ENCODE measurements around the gene ELP4.

DNA sequence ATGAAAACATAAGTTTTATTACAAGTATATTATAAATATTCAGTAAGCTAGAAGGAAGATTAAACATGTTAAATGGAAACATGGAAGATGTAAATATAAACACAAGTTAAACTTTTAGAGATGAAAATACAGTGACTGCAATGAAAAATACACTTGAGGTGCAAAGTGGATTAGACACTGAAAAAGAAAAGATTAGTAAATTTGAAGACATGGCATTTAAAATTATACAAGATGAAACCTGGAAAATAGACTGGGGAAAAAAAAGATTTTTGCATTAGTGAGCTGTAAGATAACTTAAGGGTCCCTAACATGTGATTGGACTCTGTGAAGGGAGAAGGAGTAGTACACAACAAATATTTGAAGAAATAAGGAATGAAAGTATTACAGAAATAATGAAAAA is 33.3 kb downstream of the ELP4 start:
- TF ChIP-seq, protein P1, sequence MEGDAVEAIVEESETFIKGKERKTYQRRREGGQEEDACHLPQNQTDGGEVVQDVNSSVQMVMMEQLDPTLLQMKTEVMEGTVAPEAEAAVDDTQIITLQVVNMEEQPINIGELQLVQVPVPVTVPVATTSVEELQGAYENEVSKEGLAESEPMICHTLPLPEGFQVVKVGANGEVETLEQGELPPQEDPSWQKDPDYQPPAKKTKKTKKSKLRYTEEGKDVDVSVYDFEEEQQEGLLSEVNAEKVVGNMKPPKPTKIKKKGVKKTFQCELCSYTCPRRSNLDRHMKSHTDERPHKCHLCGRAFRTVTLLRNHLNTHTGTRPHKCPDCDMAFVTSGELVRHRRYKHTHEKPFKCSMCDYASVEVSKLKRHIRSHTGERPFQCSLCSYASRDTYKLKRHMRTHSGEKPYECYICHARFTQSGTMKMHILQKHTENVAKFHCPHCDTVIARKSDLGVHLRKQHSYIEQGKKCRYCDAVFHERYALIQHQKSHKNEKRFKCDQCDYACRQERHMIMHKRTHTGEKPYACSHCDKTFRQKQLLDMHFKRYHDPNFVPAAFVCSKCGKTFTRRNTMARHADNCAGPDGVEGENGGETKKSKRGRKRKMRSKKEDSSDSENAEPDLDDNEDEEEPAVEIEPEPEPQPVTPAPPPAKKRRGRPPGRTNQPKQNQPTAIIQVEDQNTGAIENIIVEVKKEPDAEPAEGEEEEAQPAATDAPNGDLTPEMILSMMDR (conservative IDR thresholded peaks at IDR 0.05; ENCODE audit: low read depth in 2 of 2): no peak
- TF ChIP-seq EZH2 (IDR thresholded peaks at IDR 0.05; ENCODE audit: low read depth, unreplicated experiment) (no peak), POLR2AphosphoS5 (IDR thresholded peaks at IDR 0.05; ENCODE audit: low read depth) (no peak), REST (IDR thresholded peaks at IDR 0.05; ENCODE audit: unreplicated experiment) (no peak), ETS1 (IDR thresholded peaks at IDR 0.05) (no peak), ZNF331 (CRISPR knock-in tag; IDR thresholded peaks at IDR 0.05; ENCODE audit: low read depth) (no peak), EZH2phosphoT487 (IDR thresholded peaks at IDR 0.05; ENCODE audit: unreplicated experiment) (no peak), JUNB (IDR thresholded peaks at IDR 0.05; ENCODE audit: unreplicated experiment) (no peak), CREB1 (CRISPR knock-in tag; IDR thresholded peaks at IDR 0.05; ENCODE audit: low read depth) (no peak), NANOG (IDR thresholded peaks at IDR 0.05; ENCODE audit: borderline replicate concordance) (no peak), STAT1 (IDR thresholded peaks at IDR 0.05; ENCODE audit: unreplicated experiment) (no peak), ZNF114 (CRISPR knock-in tag; IDR thresholded peaks at IDR 0.05) (no peak)
- TF ChIP-seq, protein P2, sequence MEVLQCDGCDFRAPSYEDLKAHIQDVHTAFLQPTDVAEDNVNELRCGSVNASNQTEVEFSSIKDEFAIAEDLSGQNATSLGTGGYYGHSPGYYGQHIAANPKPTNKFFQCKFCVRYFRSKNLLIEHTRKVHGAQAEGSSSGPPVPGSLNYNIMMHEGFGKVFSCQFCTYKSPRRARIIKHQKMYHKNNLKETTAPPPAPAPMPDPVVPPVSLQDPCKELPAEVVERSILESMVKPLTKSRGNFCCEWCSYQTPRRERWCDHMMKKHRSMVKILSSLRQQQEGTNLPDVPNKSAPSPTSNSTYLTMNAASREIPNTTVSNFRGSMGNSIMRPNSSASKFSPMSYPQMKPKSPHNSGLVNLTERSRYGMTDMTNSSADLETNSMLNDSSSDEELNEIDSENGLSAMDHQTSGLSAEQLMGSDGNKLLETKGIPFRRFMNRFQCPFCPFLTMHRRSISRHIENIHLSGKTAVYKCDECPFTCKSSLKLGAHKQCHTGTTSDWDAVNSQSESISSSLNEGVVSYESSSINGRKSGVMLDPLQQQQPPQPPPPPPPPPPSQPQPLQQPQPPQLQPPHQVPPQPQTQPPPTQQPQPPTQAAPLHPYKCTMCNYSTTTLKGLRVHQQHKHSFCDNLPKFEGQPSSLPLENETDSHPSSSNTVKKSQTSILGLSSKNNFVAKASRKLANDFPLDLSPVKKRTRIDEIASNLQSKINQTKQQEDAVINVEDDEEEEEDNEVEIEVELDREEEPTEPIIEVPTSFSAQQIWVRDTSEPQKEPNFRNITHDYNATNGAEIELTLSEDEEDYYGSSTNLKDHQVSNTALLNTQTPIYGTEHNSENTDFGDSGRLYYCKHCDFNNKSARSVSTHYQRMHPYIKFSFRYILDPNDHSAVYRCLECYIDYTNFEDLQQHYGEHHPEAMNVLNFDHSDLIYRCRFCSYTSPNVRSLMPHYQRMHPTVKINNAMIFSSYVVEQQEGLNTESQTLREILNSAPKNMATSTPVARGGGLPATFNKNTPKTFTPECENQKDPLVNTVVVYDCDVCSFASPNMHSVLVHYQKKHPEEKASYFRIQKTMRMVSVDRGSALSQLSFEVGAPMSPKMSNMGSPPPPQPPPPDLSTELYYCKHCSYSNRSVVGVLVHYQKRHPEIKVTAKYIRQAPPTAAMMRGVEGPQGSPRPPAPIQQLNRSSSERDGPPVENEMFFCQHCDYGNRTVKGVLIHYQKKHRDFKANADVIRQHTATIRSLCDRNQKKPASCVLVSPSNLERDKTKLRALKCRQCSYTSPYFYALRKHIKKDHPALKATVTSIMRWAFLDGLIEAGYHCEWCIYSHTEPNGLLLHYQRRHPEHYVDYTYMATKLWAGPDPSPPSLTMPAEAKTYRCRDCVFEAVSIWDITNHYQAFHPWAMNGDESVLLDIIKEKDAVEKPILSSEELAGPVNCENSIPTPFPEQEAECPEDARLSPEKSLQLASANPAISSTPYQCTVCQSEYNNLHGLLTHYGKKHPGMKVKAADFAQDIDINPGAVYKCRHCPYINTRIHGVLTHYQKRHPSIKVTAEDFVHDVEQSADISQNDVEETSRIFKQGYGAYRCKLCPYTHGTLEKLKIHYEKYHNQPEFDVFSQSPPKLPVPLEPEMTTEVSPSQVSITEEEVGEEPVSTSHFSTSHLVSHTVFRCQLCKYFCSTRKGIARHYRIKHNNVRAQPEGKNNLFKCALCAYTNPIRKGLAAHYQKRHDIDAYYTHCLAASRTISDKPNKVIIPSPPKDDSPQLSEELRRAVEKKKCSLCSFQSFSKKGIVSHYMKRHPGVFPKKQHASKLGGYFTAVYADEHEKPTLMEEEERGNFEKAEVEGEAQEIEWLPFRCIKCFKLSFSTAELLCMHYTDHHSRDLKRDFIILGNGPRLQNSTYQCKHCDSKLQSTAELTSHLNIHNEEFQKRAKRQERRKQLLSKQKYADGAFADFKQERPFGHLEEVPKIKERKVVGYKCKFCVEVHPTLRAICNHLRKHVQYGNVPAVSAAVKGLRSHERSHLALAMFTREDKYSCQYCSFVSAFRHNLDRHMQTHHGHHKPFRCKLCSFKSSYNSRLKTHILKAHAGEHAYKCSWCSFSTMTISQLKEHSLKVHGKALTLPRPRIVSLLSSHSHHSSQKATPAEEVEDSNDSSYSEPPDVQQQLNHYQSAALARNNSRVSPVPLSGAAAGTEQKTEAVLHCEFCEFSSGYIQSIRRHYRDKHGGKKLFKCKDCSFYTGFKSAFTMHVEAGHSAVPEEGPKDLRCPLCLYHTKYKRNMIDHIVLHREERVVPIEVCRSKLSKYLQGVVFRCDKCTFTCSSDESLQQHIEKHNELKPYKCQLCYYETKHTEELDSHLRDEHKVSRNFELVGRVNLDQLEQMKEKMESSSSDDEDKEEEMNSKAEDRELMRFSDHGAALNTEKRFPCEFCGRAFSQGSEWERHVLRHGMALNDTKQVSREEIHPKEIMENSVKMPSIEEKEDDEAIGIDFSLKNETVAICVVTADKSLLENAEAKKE (CRISPR knock-in tag; IDR thresholded peaks at IDR 0.05): no peak
